IMR-90 (cell line): Measurements from ENCODE around the gene IP6K1. TPM values are rescaled to one million over a fixed set of nuclear protein-coding genes. Genes with fewer than 3 reads are reported as not detected.

ENCODE experiments used
- ATAC-seq: fragments of 200-7000 bp; cut with Tn5 transposase; 2 replicates; pipeline ENCODE4 v1.9.1; 2020; ENCODE audit warnings: low read depth, mild to moderate bottlenecking, moderate library complexity
- BruUV-seq: library from RNA; stranded (reverse); fragments of 400-500 nt; replicated peaks from 2 replicates; lab custom pipeline; 2021; lab: Mats Ljungman, UMichigan
- CTCF ChIA-PET: fragments of 300-600 bp; formaldehyde crosslinking; extraction: SDS; loops from one replicate; lab custom pipeline; 2021; ENCODE audit warnings: antibody characterized with exemption; lab: Yijun Ruan, JAX
- POLR2A ChIA-PET: fragments of 300-600 bp; sonication (Branson Sonifier 250); formaldehyde crosslinking; loops from one replicate; lab custom pipeline; 2022; ENCODE audit warnings: antibody characterized with exemption; ENCODE audit not compliant: unreplicated experiment; lab: Charles Lee
- DNase-seq: peaks from one replicate; pipeline ENCODE4 v3.0.0; 2013
- H2AFZ ChIP-seq: replicated peaks from 2 replicates; pipeline ENCODE3; 2013; ENCODE audit warnings: low read length, mild to moderate bottlenecking; ENCODE audit not compliant: poor library complexity
- H2AK5ac ChIP-seq: 2 replicates; pipeline ENCODE4 v1.6.1; 2013; ENCODE audit warnings: low read depth, low read length, inconsistent platforms
- H2AK9ac ChIP-seq: replicated peaks from 2 replicates; pipeline ENCODE3; 2013; ENCODE audit warnings: mild to moderate bottlenecking, low read depth, low read length, moderate library complexity; ENCODE audit not compliant: poor library complexity
- H2BK120ac ChIP-seq: 2 replicates; pipeline ENCODE4 v1.6.1; 2013; ENCODE audit warnings: low read depth, low read length, inconsistent platforms
- H2BK15ac ChIP-seq: 3 replicates; pipeline ENCODE4 v1.6.1; 2013; ENCODE audit warnings: low read depth, low read length, inconsistent platforms
- H2BK20ac ChIP-seq: 2 replicates; pipeline ENCODE4 v1.6.1; 2013; ENCODE audit warnings: low read depth, mild to moderate bottlenecking, inconsistent platforms, low read length, moderate library complexity
- H2BK5ac ChIP-seq: 2 replicates; pipeline ENCODE4 v1.6.1; 2013; ENCODE audit warnings: mild to moderate bottlenecking, low read depth, low read length, inconsistent platforms; ENCODE audit not compliant: poor library complexity, severe bottlenecking
- H3K14ac ChIP-seq: replicated peaks from 2 replicates; pipeline ENCODE4 v1.6.1; 2013; ENCODE audit warnings: low read depth, low read length, inconsistent platforms
- H3K18ac ChIP-seq: 2 replicates; pipeline ENCODE4 v1.6.1; 2013; ENCODE audit warnings: low read depth, low read length, control low read depth
- H3K23ac ChIP-seq: 2 replicates; pipeline ENCODE4 v1.6.1; 2013; ENCODE audit warnings: low read depth, low read length, inconsistent platforms
- H3K27ac ChIP-seq: 2 replicates; pipeline ENCODE4 v1.5.1; 2013; ENCODE audit warnings: mild to moderate bottlenecking, control low read depth, low read length; ENCODE audit not compliant: insufficient read depth
- H3K27me3 ChIP-seq: 2 replicates; pipeline ENCODE4 v1.6.1; 2013; ENCODE audit warnings: low read length; ENCODE audit not compliant: control insufficient read depth, insufficient read depth
- H3K36me3 ChIP-seq: 2 replicates; pipeline ENCODE4 v1.6.1; 2013; ENCODE audit warnings: low read length, mixed read lengths; ENCODE audit not compliant: control insufficient read depth, insufficient read depth
- H3K4ac ChIP-seq: 2 replicates; pipeline ENCODE4 v1.6.1; 2013; ENCODE audit warnings: low read depth, low read length, inconsistent platforms
- H3K4me1 ChIP-seq: 2 replicates; pipeline ENCODE4 v1.6.1; 2013; ENCODE audit warnings: low read length, mixed read lengths; ENCODE audit not compliant: control insufficient read depth, insufficient read depth
- H3K4me2 ChIP-seq: 2 replicates; pipeline ENCODE4 v1.6.1; 2013; ENCODE audit warnings: low read depth, mild to moderate bottlenecking, control low read depth, low read length, moderate library complexity
- H3K4me3 ChIP-seq: 2 replicates; pipeline ENCODE4 v1.5.1; 2013; ENCODE audit warnings: low read depth, mild to moderate bottlenecking, control low read depth, low read length, moderate library complexity; ENCODE audit not compliant: insufficient read depth
- H3K56ac ChIP-seq: 2 replicates; pipeline ENCODE4 v1.6.1; 2013; ENCODE audit warnings: low read length, inconsistent platforms; ENCODE audit not compliant: insufficient read depth; ENCODE audit errors: extremely low read depth
- H3K79me1 ChIP-seq, 2 experiments: 2 replicates each; pipeline ENCODE4 v1.6.1; 2013; ENCODE audit warnings: low read length in 2 of 2, inconsistent platforms in 1 of 2, low read depth in 1 of 2
- H3K9ac ChIP-seq: 2 replicates; pipeline ENCODE4 v1.6.1; 2013; ENCODE audit warnings: low read depth, low read length, control low read depth
- H3K9me1 ChIP-seq: 2 replicates; pipeline ENCODE4 v1.6.1; 2013; ENCODE audit warnings: low read length, inconsistent platforms; ENCODE audit not compliant: insufficient read depth
- H3K9me3 ChIP-seq: 2 replicates; pipeline ENCODE4 v1.6.1; 2013; ENCODE audit warnings: low read length; ENCODE audit not compliant: control insufficient read depth, insufficient read depth
- H4K20me1 ChIP-seq: 2 replicates; pipeline ENCODE4 v1.6.1; 2013; ENCODE audit warnings: low read length, inconsistent platforms; ENCODE audit not compliant: insufficient read depth
- H4K5ac ChIP-seq: 2 replicates; pipeline ENCODE4 v1.6.1; 2013; ENCODE audit warnings: mild to moderate bottlenecking, low read depth, low read length, control low read depth
- H4K8ac ChIP-seq, 2 experiments: 2 replicates each; pipeline ENCODE4 v1.6.1; 2013; ENCODE audit warnings: low read depth in 2 of 2, low read length in 2 of 2, control low read depth in 1 of 2, inconsistent platforms in 1 of 2
- H4K91ac ChIP-seq: 2 replicates; pipeline ENCODE4 v1.6.1; 2013; ENCODE audit warnings: low read depth, low read length, inconsistent platforms; ENCODE audit not compliant: insufficient read depth
- BHLHE40 ChIP-seq: fragments of 150-350 bp; IDR thresholded peaks from 2 replicates; pipeline ENCODE4 v1.6.1; 2016; ENCODE audit warnings: mild to moderate bottlenecking, low read depth, low read length
- CEBPB ChIP-seq: IDR thresholded peaks from 2 replicates; pipeline ENCODE4 v1.6.1; 2012; ENCODE audit warnings: low read depth, low read length, improper control_type of control experiment
- CHD1 ChIP-seq: IDR thresholded peaks from 2 replicates; pipeline ENCODE4 v1.6.1; 2012; ENCODE audit warnings: low read depth, low read length, improper control_type of control experiment
- FOS ChIP-seq: fragments of 150-350 bp; IDR thresholded peaks from 2 replicates; pipeline ENCODE4 v1.6.1; 2016; ENCODE audit warnings: low read depth, low read length
- MAZ ChIP-seq: IDR thresholded peaks from 2 replicates; pipeline ENCODE4 v1.6.1; 2012; ENCODE audit warnings: low read depth, mild to moderate bottlenecking, low read length, improper control_type of control experiment, moderate library complexity, borderline replicate concordance
- MXI1 ChIP-seq: IDR thresholded peaks from 2 replicates; pipeline ENCODE4 v1.6.1; 2012; ENCODE audit warnings: low read depth, mild to moderate bottlenecking, low read length, moderate library complexity, borderline replicate concordance
- NFE2L2 ChIP-seq: fragments of 150-350 bp; IDR thresholded peaks from 2 replicates; pipeline ENCODE4 v1.6.1; 2016; ENCODE audit warnings: low read depth, mild to moderate bottlenecking, low read length
- RFX5 ChIP-seq: IDR thresholded peaks from 2 replicates; pipeline ENCODE4 v1.8.0; 2012; ENCODE audit warnings: low read depth, mild to moderate bottlenecking, low read length, moderate library complexity
- WGBS, 2 experiments: methylation state at CpG; one replicate each; pipeline versions ENCODE4 v1.1.5 to v1.1.7; 2013; ENCODE audit warnings: missing lambda C conversion rate in 2 of 2; ENCODE audit not compliant: insufficient read length in 1 of 2; ENCODE audit errors: extremely low coverage in 2 of 2; 5-methylcytosine and 5-hydroxymethylcytosine counted together
- dilution Hi-C: fragments of 300-500 bp; cut with HindIII; formaldehyde crosslinking; loops from one replicate; pipeline ENCODE4 v1.14.3; 2018; ENCODE audit warnings: low sequenced_read_pairs; ENCODE audit not compliant: unreplicated experiment
- in situ Hi-C: fragments of 300-500 bp; cut with MboI; formaldehyde crosslinking; loops from 3 replicates; pipeline ENCODE4 v1.14.3; 2019; ENCODE audit warnings: low sequenced_read_pairs, inconsistent platforms, mixed read lengths
- intact Hi-C: fragments of 100-400 bp; cut with micrococcal nuclease; formaldehyde crosslinking; loops from 2 replicates; pipeline ENCODE4 v1.10.0; 2022
- polyA plus RNA-seq, 3 experiments: library from polyadenylated mRNA; depleted of rRNA; stranded (reverse); fragments of >200 nt; gene quantifications; 2 replicates each; pipeline ENCODE4 v1.2.3, GENCODE V29; 2012; ENCODE audit warnings: low replicate concordance in 1 of 3
- total RNA-seq: library from RNA; depleted of rRNA; stranded (reverse); fragments of >200 nt; gene quantifications from 2 replicates; pipeline ENCODE4 v1.2.3, GENCODE V29; 2012
- TF ChIP-seq, protein P1 (sequence below): conservative IDR thresholded peaks from 2 replicates; pipeline ENCODE4 v1.5.1; 2012; ENCODE audit warnings: mild to moderate bottlenecking, low read depth, low read length, improper control_type of control experiment
- TF ChIP-seq, protein P2 (sequence below): fragments of 150-350 bp; IDR thresholded peaks from 2 replicates; pipeline ENCODE4 v1.6.1; 2016; ENCODE audit warnings: low read depth, mild to moderate bottlenecking, low read length, moderate library complexity, borderline replicate concordance

IP6K1 gene
- total and polyA plus RNA-seq, 2 of the 4 experiments (the other 2 are of a cell fraction), result 28.3 to 28.7 TPM

DNA sequence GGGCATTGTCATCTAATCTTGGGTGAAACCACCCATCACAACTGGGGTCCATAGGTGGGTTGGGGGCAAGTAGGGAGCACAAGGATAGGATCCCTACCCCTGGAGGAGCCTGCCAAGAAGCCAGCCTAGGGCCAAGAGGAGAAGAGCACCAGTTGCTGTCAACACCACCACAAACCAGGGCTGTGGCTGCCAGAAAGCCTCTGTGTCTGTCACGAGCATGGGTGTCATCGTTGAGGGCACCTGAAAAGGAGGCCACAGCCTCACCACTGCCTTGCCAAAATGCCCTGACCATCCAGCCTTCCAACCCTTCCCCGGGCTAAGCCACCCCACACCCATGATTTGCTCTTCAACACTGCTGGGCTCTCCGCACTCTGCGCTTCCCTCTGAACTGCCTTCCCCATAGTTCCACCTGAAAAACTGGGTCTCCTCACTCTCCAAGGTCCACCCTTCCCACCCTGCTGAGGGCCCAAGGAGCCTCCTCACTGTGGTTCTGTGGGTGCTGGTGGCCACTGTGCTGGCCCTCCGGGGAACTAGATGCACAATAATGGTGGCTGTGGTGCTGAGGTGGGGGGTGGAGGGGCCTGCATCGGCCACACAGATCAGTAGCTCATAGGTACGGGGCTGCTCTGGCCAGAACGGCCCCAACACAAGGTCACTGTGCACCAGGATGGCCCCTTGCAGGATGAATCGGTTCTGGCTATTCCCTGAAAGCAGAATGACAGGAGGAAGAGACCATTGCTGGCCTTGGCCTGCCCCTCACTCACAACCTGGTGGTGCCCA, 6.2 kb upstream of the IP6K1 start:
- H3K4ac ChIP-seq, result no peak overlapping the region
- no peak overlapping the region for H4K5ac ChIP-seq
- CTCF ChIA-PET, result no interaction called here
- no peak overlapping the region for H4K8ac ChIP-seq
- no peak overlapping the region for H3K14ac ChIP-seq
- H3K4me2 ChIP-seq, result no peak overlapping the region
- no peak overlapping the region for H2BK20ac ChIP-seq
- no peak for ATAC-seq
- H3K27me3 ChIP-seq, result peaks cover 10% of the 10 kb centered on the region; the same call in 1 of the 2 replicates
- peak overlapping the region; percentile 32 for H2AFZ ChIP-seq
- no peak overlapping the region for H3K56ac ChIP-seq
- no peaks in the 10 kb centered on the region for H3K36me3 ChIP-seq
- H3K9me1 ChIP-seq, result no peaks in the 10 kb centered on the region
- H3K4me1 ChIP-seq, result no peaks in the 10 kb centered on the region
- no peak overlapping the region for H4K91ac ChIP-seq
- BruUV-seq, result no TSS peak
- H2AK9ac ChIP-seq, result no peak overlapping the region
- no peak overlapping the region for H2BK15ac ChIP-seq
- H2AK5ac ChIP-seq, result no peak overlapping the region
- H3K18ac ChIP-seq, result no peak overlapping the region
- dilution Hi-C loops, result no loop called here
- no peak overlapping the region for H2BK5ac ChIP-seq
- no peak for DNase-seq
- no peak overlapping the region for H3K23ac ChIP-seq
- H2BK120ac ChIP-seq, result no peak overlapping the region
- POLR2A ChIA-PET, result no interaction called here
- H3K79me1 ChIP-seq, result no peaks in the 10 kb centered on the region
- no peaks in the 10 kb centered on the region for H4K20me1 ChIP-seq
- no peak overlapping the region for H3K9ac ChIP-seq
- H3K9me3 ChIP-seq, result no peaks in the 10 kb centered on the region
- intact Hi-C loops, result no loop called here
- 70% methylated on average over 5 of the region's 10 CpGs; no CpG with 5 or more reads in 1 of the 2 experiments for WGBS, 2 experiments
- in situ Hi-C loops, result no loop called here
- TF ChIP-seq NFE2L2 (no peak), MAZ (no peak), CEBPB (no peak), CHD1 (no peak), MXI1 (no peak), RFX5 (no peak), BHLHE40 (no peak), FOS (no peak)
- TF ChIP-seq, protein P1, sequence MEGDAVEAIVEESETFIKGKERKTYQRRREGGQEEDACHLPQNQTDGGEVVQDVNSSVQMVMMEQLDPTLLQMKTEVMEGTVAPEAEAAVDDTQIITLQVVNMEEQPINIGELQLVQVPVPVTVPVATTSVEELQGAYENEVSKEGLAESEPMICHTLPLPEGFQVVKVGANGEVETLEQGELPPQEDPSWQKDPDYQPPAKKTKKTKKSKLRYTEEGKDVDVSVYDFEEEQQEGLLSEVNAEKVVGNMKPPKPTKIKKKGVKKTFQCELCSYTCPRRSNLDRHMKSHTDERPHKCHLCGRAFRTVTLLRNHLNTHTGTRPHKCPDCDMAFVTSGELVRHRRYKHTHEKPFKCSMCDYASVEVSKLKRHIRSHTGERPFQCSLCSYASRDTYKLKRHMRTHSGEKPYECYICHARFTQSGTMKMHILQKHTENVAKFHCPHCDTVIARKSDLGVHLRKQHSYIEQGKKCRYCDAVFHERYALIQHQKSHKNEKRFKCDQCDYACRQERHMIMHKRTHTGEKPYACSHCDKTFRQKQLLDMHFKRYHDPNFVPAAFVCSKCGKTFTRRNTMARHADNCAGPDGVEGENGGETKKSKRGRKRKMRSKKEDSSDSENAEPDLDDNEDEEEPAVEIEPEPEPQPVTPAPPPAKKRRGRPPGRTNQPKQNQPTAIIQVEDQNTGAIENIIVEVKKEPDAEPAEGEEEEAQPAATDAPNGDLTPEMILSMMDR, result no peak
- TF ChIP-seq, protein P2, sequence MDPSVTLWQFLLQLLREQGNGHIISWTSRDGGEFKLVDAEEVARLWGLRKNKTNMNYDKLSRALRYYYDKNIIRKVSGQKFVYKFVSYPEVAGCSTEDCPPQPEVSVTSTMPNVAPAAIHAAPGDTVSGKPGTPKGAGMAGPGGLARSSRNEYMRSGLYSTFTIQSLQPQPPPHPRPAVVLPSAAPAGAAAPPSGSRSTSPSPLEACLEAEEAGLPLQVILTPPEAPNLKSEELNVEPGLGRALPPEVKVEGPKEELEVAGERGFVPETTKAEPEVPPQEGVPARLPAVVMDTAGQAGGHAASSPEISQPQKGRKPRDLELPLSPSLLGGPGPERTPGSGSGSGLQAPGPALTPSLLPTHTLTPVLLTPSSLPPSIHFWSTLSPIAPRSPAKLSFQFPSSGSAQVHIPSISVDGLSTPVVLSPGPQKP, result no peak
- no peak overlapping the region for H3K27ac ChIP-seq
- no peak overlapping the region for H3K4me3 ChIP-seq
